GM23248 (cell line): ENCODE measurements around the gene WDR76. TPM values are rescaled to one million over a fixed set of nuclear protein-coding genes. Genes with fewer than 3 reads are reported as not detected.
A peak's percentile ranks its signal among the peaks of the same experiment; 100 is the strongest.

Experiments
- DNase-seq: peaks from one replicate; pipeline ENCODE4 v3.0.0-alpha.2; 2015
- H2AFZ ChIP-seq: fragments of 200-600 bp; sonication (generic); 2 replicates; pipeline ENCODE4 v1.6.1; 2016; ENCODE audit warnings: antibody characterized with exemption
- H3F3A ChIP-seq: fragments of 200-600 bp; sonication (generic); 2 replicates; pipeline ENCODE4 v1.6.1; 2016; ENCODE audit warnings: mild to moderate bottlenecking, antibody characterized with exemption, mixed run types; ENCODE audit not compliant: insufficient read depth
- H3K27ac ChIP-seq: fragments of 200-600 bp; sonication (generic); 2 replicates; pipeline ENCODE4 v1.5.1; 2016; ENCODE audit warnings: mild to moderate bottlenecking
- H3K27me3 ChIP-seq: fragments of 200-600 bp; sonication (generic); replicated peaks from 2 replicates; pipeline ENCODE4 v1.6.1; 2016; ENCODE audit warnings: mild to moderate bottlenecking; ENCODE audit not compliant: insufficient read depth
- H3K36me3 ChIP-seq: fragments of 200-600 bp; sonication (generic); 2 replicates; pipeline ENCODE4 v1.6.1; 2016; ENCODE audit warnings: low read depth, mild to moderate bottlenecking
- H3K4me1 ChIP-seq: fragments of 200-600 bp; sonication (generic); 2 replicates; pipeline ENCODE4 v1.6.1; 2016; ENCODE audit warnings: mild to moderate bottlenecking; ENCODE audit not compliant: insufficient read depth
- H3K4me2 ChIP-seq: fragments of 200-600 bp; sonication (generic); one replicate; pipeline ENCODE4 v1.6.1; 2016; ENCODE audit warnings: mild to moderate bottlenecking; ENCODE audit not compliant: unreplicated experiment
- H3K4me3 ChIP-seq: fragments of 200-600 bp; sonication (generic); 2 replicates; pipeline ENCODE4 v1.5.1; 2016; ENCODE audit warnings: mild to moderate bottlenecking
- H3K79me2 ChIP-seq: fragments of 200-600 bp; sonication (generic); 2 replicates; pipeline ENCODE4 v1.6.1; 2016; ENCODE audit warnings: mild to moderate bottlenecking; ENCODE audit not compliant: insufficient read depth
- H3K9ac ChIP-seq: fragments of 200-600 bp; sonication (generic); 2 replicates; pipeline ENCODE4 v1.6.1; 2016; ENCODE audit warnings: mild to moderate bottlenecking
- H3K9me2 ChIP-seq: fragments of 200-600 bp; sonication (generic); 2 replicates; pipeline ENCODE4 v1.6.1; 2016; ENCODE audit warnings: mixed run types, mild to moderate bottlenecking, moderate library complexity; ENCODE audit not compliant: insufficient read depth
- H3K9me3 ChIP-seq: fragments of 200-600 bp; sonication (generic); one replicate; pipeline ENCODE4 v1.6.1; 2017; ENCODE audit warnings: low read depth
- H4K20me1 ChIP-seq: fragments of 200-600 bp; sonication (generic); 2 replicates; pipeline ENCODE4 v1.6.0; 2016; ENCODE audit not compliant: insufficient read depth
- EZH2 ChIP-seq: fragments of 200-600 bp; sonication (generic); IDR thresholded peaks from 2 replicates; pipeline ENCODE4 v1.6.1; 2018; ENCODE audit warnings: antibody characterized with exemption, mild to moderate bottlenecking; ENCODE audit not compliant: insufficient read depth, poor library complexity, severe bottlenecking
- EZH2phosphoT487 ChIP-seq: fragments of 200-600 bp; sonication (generic); IDR thresholded peaks from 2 replicates; pipeline ENCODE4 v1.6.1; 2018; ENCODE audit warnings: antibody characterized with exemption, moderate library complexity, mild to moderate bottlenecking, low read depth; ENCODE audit not compliant: insufficient read depth
- WGBS, 2 experiments: methylation state at CpG; one replicate each; pipeline ENCODE4 v1.1.6; 2015 to 2017; ENCODE audit warnings: low lambda C conversion rate in 2 of 2, low coverage in 1 of 2; ENCODE audit errors: missing lambda C conversion rate in 2 of 2; 5-methylcytosine and 5-hydroxymethylcytosine counted together
- in situ Hi-C: fragments of 300-500 bp; cut with MboI; formaldehyde crosslinking; loops from 2 replicates; pipeline ENCODE4 v1.15.0; 2020
- polyA plus RNA-seq: library from polyadenylated mRNA; unstranded; fragments of >200 nt; fragmentation: Nextera tagmentation; extraction: Ambion mirVana; gene quantifications from 2 replicates; pipeline ENCODE4 v1.2.1, GENCODE V29; 2016
- total RNA-seq: library from RNA; depleted of rRNA; stranded (reverse); fragments of >200 nt; shearing (Covaris generic); gene quantifications from 2 replicates; pipeline ENCODE4 v1.2.3, GENCODE V29; 2014

WDR76 gene
- total and polyA plus RNA-seq, 2 experiments from 2014 or later, result 4.1 to 11.3 TPM

- H2AFZ ChIP-seq, result peak within 1 kb of the TSS; percentile 89
- no peaks in the 10 kb centered on the region for H3K9me2 ChIP-seq
- H3K9me3 ChIP-seq, result no peaks in the 10 kb centered on the region
- H3K27ac ChIP-seq, result peak within 1 kb of the TSS; percentile 99
- peak; percentile 100 for DNase-seq
- TF ChIP-seq EZH2 (no peak), EZH2phosphoT487 (no peak)
- H3K4me3 ChIP-seq, result peak within 1 kb of the TSS; percentile 94
- in situ Hi-C loops, result no loop called here
- peaks cover 39% of the 10 kb centered on the region for H3K79me2 ChIP-seq
- peaks cover 5% of the 10 kb centered on the region; the same call in 1 of the 2 replicates for H4K20me1 ChIP-seq
- peaks cover 40% of the 10 kb centered on the region for H3F3A ChIP-seq
- H3K4me1 ChIP-seq, result peaks cover 37% of the 10 kb centered on the region
- peak within 1 kb of the TSS; percentile 100 for H3K9ac ChIP-seq
- H3K27me3 ChIP-seq, result no peaks in the 10 kb centered on the region
- 0% methylated on average over 51 to 66 of the region's 66 CpGs for WGBS, 2 experiments
- H3K4me2 ChIP-seq, result peak within 1 kb of the TSS; percentile 85
- H3K36me3 ChIP-seq, result peaks cover 19% of the 10 kb centered on the region
Observed at GRCh38 chr15:43791993-43792760, 34.6 kb upstream of the WDR76 start, which contains the start of gene SERF2. Gene SERF2, plus strand, starts transcription at chr15:43792320. Its CDS starts 57 bp downstream, at chr15:43792377.

GRCh38 chr15:43792761-43793476, 33.9 kb upstream of the WDR76 start:
- Histone ChIP-seq H2AFZ (no peak overlapping the region), H3K4me2 (peak overlapping the region; percentile 85), H4K20me1 (peaks cover 5% of the 10 kb centered on the region; the same call in 1 of the 2 replicates), H3F3A (peaks cover 45% of the 10 kb centered on the region), H3K9ac (peak overlapping the region; percentile 100), H3K27ac (peak overlapping the region; percentile 99), H3K4me1 (peaks cover 45% of the 10 kb centered on the region), H3K9me3 (no peaks in the 10 kb centered on the region), H3K27me3 (no peaks in the 10 kb centered on the region), H3K36me3 (peaks cover 19% of the 10 kb centered on the region), H3K79me2 (peaks cover 39% of the 10 kb centered on the region), H3K4me3 (peak overlapping the region; percentile 94), H3K9me2 (no peaks in the 10 kb centered on the region)
- in situ Hi-C loops, result no loop called here
- TF ChIP-seq EZH2phosphoT487 (no peak), EZH2 (no peak)
- 0 to 1% methylated on average over 33 of the region's 33 CpGs for WGBS, 2 experiments
- peak; percentile 77 for DNase-seq

GRCh38 chr15:43793647-43794046, 33.2 kb upstream of the WDR76 start:
- peak overlapping the region; percentile 94 for H3K4me3 ChIP-seq
- in situ Hi-C loops, result no loop called here
- H3K79me2 ChIP-seq, result peaks cover 39% of the 10 kb centered on the region
- H3F3A ChIP-seq, result peaks cover 53% of the 10 kb centered on the region
- H3K36me3 ChIP-seq, result peaks cover 19% of the 10 kb centered on the region
- WGBS, 2 experiments, result 54 to 56% methylated on average over 10 of the region's 10 CpGs
- H2AFZ ChIP-seq, result no peak overlapping the region
- no peaks in the 10 kb centered on the region for H3K9me3 ChIP-seq
- TF ChIP-seq EZH2, result no peak
- no peak for TF ChIP-seq EZH2phosphoT487
- H3K27me3 ChIP-seq, result no peaks in the 10 kb centered on the region
- H3K27ac ChIP-seq, result peak overlapping the region; percentile 99
- peaks cover 5% of the 10 kb centered on the region; the same call in 1 of the 2 replicates for H4K20me1 ChIP-seq
- peak overlapping the region; percentile 100 for H3K9ac ChIP-seq
- DNase-seq, result no peak
- H3K4me1 ChIP-seq, result peaks cover 45% of the 10 kb centered on the region
- H3K4me2 ChIP-seq, result peak overlapping the region; percentile 85
- H3K9me2 ChIP-seq, result no peaks in the 10 kb centered on the region

- H3K27ac ChIP-seq, result peak overlapping the region; percentile 99
- peaks cover 5% of the 10 kb centered on the region; the same call in 1 of the 2 replicates for H4K20me1 ChIP-seq
- H3K4me1 ChIP-seq, result peaks cover 45% of the 10 kb centered on the region
- H3K9me2 ChIP-seq, result no peaks in the 10 kb centered on the region
- H3K9ac ChIP-seq, result peak overlapping the region; percentile 100
- H3K79me2 ChIP-seq, result peaks cover 39% of the 10 kb centered on the region
- WGBS, 2 experiments, result 28 to 31% methylated on average over 9 of the region's 9 CpGs
- TF ChIP-seq EZH2phosphoT487 (no peak), EZH2 (no peak)
- peaks cover 60% of the 10 kb centered on the region for H3F3A ChIP-seq
- H3K4me2 ChIP-seq, result peak overlapping the region; percentile 85
- in situ Hi-C loops, result no loop called here
- no peak overlapping the region for H2AFZ ChIP-seq
- no peaks in the 10 kb centered on the region for H3K9me3 ChIP-seq
- DNase-seq, result peak; percentile 86
- H3K27me3 ChIP-seq, result no peaks in the 10 kb centered on the region
- peaks cover 19% of the 10 kb centered on the region for H3K36me3 ChIP-seq
- H3K4me3 ChIP-seq, result peak overlapping the region; percentile 94
Observed at GRCh38 chr15:43794269-43795037, 32.3 kb upstream of the WDR76 start.
